Measurements from ENCODE around the gene TCF4. TPM values are rescaled to one million over a fixed set of nuclear protein-coding genes. Genes with fewer than 3 reads are reported as not detected.

Gene TCF4
- total RNA-seq, 1 experiment from 2014 or later, result 12.5 TPM

- Histone ChIP-seq H3F3A (ENCODE audit: low read length, unreplicated experiment) (no peaks in the 10 kb centered on the region), H3K4me2 (ENCODE audit: low read length) (no peak overlapping the region), H3K79me2 (ENCODE audit: low read length) (no peaks in the 10 kb centered on the region), H3K9me3 (ENCODE audit: low read length) (no peaks in the 10 kb centered on the region), H3K27ac (ENCODE audit: low read length) (no peak overlapping the region), H4K20me1 (ENCODE audit: low read length) (no peaks in the 10 kb centered on the region), H3K9me2 (replicated peaks; ENCODE audit: low read length) (no peaks in the 10 kb centered on the region), H3K27me3 (ENCODE audit: low read length) (no peaks in the 10 kb centered on the region), H3K4me1 (ENCODE audit: insufficient read depth, low read length) (no peaks in the 10 kb centered on the region), H2AFZ (ENCODE audit: low read length) (no peak overlapping the region), H3K9ac (ENCODE audit: low read length) (no peak overlapping the region), H3K36me3 (ENCODE audit: low read depth, low read length) (no peaks in the 10 kb centered on the region), H3K4me3 (ENCODE audit: low read length) (no peak overlapping the region)
- ChIA-PET POLR2A (ENCODE audit: unreplicated experiment) (no interaction called here), CTCF (no interaction called here)
- ATAC-seq (no peak), DNase-seq (no peak)
- TF ChIP-seq EZH2phosphoT487 (IDR thresholded peaks at IDR 0.05; ENCODE audit: borderline replicate concordance, low read length) (no peak), CTCF (conservative IDR thresholded peaks at IDR 0.05; ENCODE audit: low read depth, low read length) (no peak), EZH2 (IDR thresholded peaks at IDR 0.05; ENCODE audit: low read length, unreplicated experiment) (no peak)
- no TSS peak for BruUV-seq (replicated peaks)
- intact Hi-C loops (cut with micrococcal nuclease), result no loop called here
Measured at GRCh38 chr18:55608497-55608896, 20.5 kb upstream of the TCF4 start.

- no peaks in the 10 kb centered on the region for H3K27me3 ChIP-seq (ENCODE audit: low read length)
- H4K20me1 ChIP-seq (ENCODE audit: low read length), result no peaks in the 10 kb centered on the region
- CTCF ChIA-PET, result no interaction called here
- H3K4me2 ChIP-seq (ENCODE audit: low read length), result no peak overlapping the region
- BruUV-seq (replicated peaks), result no TSS peak
- no peak overlapping the region for H2AFZ ChIP-seq (ENCODE audit: low read length)
- ATAC-seq (no peak), DNase-seq (no peak)
- H3K4me1 ChIP-seq (ENCODE audit: insufficient read depth, low read length), result no peaks in the 10 kb centered on the region
- no peaks in the 10 kb centered on the region for H3K79me2 ChIP-seq (ENCODE audit: low read length)
- TF ChIP-seq EZH2phosphoT487 (IDR thresholded peaks at IDR 0.05; ENCODE audit: borderline replicate concordance, low read length) (no peak), CTCF (conservative IDR thresholded peaks at IDR 0.05; ENCODE audit: low read depth, low read length) (no peak), EZH2 (IDR thresholded peaks at IDR 0.05; ENCODE audit: low read length, unreplicated experiment) (no peak)
- no peaks in the 10 kb centered on the region for H3F3A ChIP-seq (ENCODE audit: low read length, unreplicated experiment)
- POLR2A ChIA-PET (ENCODE audit: unreplicated experiment), result no interaction called here
- H3K4me3 ChIP-seq (ENCODE audit: low read length), result no peak overlapping the region
- no peak overlapping the region for H3K9ac ChIP-seq (ENCODE audit: low read length)
- H3K9me3 ChIP-seq (ENCODE audit: low read length), result no peaks in the 10 kb centered on the region
- H3K27ac ChIP-seq (ENCODE audit: low read length), result no peak overlapping the region
- intact Hi-C loops (cut with micrococcal nuclease), result no loop called here
- no peaks in the 10 kb centered on the region for H3K36me3 ChIP-seq (ENCODE audit: low read depth, low read length)
- H3K9me2 ChIP-seq (replicated peaks; ENCODE audit: low read length), result no peaks in the 10 kb centered on the region
Measured at GRCh38 chr18:55607773-55608172, 19.8 kb upstream of the TCF4 start.

GRCh38 chr18:55605733-55606338 is 17.8 kb upstream of the TCF4 start:
- H3K9ac ChIP-seq (ENCODE audit: low read length), result no peak overlapping the region
- DNase-seq (no peak), ATAC-seq (no peak)
- no peak overlapping the region for H3K4me2 ChIP-seq (ENCODE audit: low read length)
- no peaks in the 10 kb centered on the region for H3K79me2 ChIP-seq (ENCODE audit: low read length)
- no peaks in the 10 kb centered on the region for H3K36me3 ChIP-seq (ENCODE audit: low read depth, low read length)
- CTCF ChIA-PET, result no interaction called here
- POLR2A ChIA-PET (ENCODE audit: unreplicated experiment), result no interaction called here
- TF ChIP-seq EZH2phosphoT487 (IDR thresholded peaks at IDR 0.05; ENCODE audit: borderline replicate concordance, low read length) (no peak), CTCF (conservative IDR thresholded peaks at IDR 0.05; ENCODE audit: low read depth, low read length) (no peak), EZH2 (IDR thresholded peaks at IDR 0.05; ENCODE audit: low read length, unreplicated experiment) (no peak)
- no peaks in the 10 kb centered on the region for H3K9me2 ChIP-seq (replicated peaks; ENCODE audit: low read length)
- H4K20me1 ChIP-seq (ENCODE audit: low read length), result no peaks in the 10 kb centered on the region
- BruUV-seq (replicated peaks), result no TSS peak
- H3K4me3 ChIP-seq (ENCODE audit: low read length), result no peak overlapping the region
- no peaks in the 10 kb centered on the region for H3K9me3 ChIP-seq (ENCODE audit: low read length)
- no peaks in the 10 kb centered on the region for H3K4me1 ChIP-seq (ENCODE audit: insufficient read depth, low read length)
- H3F3A ChIP-seq (ENCODE audit: low read length, unreplicated experiment), result no peaks in the 10 kb centered on the region
- H2AFZ ChIP-seq (ENCODE audit: low read length), result no peak overlapping the region
- H3K27me3 ChIP-seq (ENCODE audit: low read length), result no peaks in the 10 kb centered on the region
- intact Hi-C loops (cut with micrococcal nuclease), result no loop called here
- no peak overlapping the region for H3K27ac ChIP-seq (ENCODE audit: low read length)
